ENCODE results near the gene NR5A2.

The NR5A2 gene

GRCh38 chr1:200128944-200129879 lies 101.7 kb downstream of the NR5A2 start:
- no peak for DNase-seq

GRCh38 chr1:200130552-200130951 lies 103.0 kb downstream of the NR5A2 start:
- peak; percentile 44 for DNase-seq

- no peak for DNase-seq
Observed at GRCh38 chr1:200131551-200132125, 104.1 kb downstream of the NR5A2 start.

GRCh38 chr1:200133123-200133522 lies 105.6 kb downstream of the NR5A2 start:
- no peak for DNase-seq

- DNase-seq: no peak
Observed at GRCh38 chr1:200134116-200134515, 106.6 kb downstream of the NR5A2 start.

- no peak for DNase-seq
Observed at GRCh38 chr1:200136384-200136783, 108.9 kb downstream of the NR5A2 start.

DNA sequence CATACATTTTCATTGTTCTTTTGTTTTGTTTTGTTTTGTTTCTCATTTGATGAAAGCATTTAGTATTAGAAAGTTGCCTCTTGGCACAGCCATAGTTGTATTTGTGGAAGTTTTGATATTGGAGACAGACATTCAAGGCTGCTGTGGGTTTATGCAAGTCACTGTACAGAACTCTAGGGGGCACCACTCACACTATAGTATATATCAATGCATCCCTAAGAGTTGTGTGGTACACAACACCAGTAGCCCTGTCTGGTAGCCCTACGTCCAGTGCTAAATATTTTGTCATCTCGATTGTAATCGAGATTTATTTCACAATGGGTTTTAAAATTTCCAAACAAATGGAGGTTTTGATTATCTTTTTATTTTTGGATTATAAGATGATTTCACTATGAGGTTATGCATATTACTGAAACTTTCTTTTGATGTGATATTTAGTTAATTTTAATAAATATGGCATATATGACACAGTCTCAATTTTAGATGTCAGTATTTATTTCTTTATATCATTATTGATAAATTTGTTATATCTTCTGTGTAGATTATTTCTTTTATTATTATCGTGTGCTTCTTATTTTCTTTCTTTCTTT lies 112.2 kb downstream of the NR5A2 start:
- DNase-seq: peak; percentile 27

DNA sequence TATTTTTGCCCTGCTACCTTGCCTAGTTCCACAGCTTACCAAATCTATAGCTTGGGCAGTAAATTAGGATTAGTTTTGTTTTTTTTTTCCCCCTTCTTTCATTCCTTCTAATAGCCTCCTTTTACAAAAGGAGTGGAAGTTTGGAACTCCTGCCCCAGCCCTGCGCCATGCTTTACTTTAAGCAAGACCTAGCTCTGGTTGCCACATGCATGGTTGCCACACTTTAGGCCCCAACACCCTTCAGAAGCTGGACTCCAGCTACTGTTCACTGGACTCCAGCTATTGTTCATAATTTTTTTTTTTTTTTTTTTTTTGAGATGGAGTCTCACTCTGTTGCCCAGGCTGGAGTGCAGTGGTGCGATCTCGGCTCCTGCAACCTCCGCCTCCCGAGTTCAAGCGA lies 115.8 kb downstream of the NR5A2 start:
- DNase-seq: no peak

GRCh38 chr1:200146100-200146499 lies 118.6 kb downstream of the NR5A2 start:
- DNase-seq: no peak

- no peak for DNase-seq
Observed at GRCh38 chr1:200147094-200147493, 119.6 kb downstream of the NR5A2 start.

- DNase-seq: no peak
Observed at GRCh38 chr1:200147742-200148141, 120.2 kb downstream of the NR5A2 start.

DNA sequence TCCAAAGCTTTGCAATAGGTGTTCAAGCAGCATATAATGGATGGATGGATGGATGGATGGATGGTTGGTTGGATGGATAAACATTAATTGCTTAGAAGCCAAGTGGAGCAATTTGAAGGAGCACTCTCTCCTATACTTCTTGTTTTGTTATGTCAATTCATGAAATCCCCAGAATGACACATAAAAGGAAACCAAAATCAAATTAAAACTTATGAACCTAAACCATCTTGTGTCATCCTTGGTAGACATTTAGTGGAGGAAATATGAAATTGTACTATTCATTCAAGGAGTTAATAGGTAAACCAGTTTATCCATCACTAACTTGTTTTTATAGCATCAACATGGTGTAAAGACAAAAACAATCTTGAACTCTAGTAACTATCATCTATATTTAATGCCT lies 122.5 kb downstream of the NR5A2 start:
- no peak for DNase-seq

DNA sequence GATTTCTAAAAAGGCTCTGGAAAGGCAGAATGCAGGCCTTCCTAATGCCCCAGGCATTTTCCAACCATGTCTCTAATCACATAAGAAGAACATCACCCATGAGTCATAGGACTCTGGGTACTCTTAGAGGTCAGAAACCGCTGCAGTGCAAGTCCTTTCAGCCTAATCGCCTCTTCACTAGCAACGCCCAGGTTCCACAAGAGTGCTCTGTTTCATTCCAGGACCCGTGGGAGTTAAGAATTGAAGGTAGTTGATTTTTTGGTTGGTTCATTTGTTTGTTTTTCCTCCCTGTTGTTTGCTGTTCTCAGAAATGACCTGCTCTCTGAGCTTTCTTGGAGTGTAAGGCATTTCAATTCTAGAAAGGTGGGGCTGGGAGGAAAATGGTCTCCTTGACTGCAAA lies 123.2 kb downstream of the NR5A2 start:
- DNase-seq: no peak

DNA sequence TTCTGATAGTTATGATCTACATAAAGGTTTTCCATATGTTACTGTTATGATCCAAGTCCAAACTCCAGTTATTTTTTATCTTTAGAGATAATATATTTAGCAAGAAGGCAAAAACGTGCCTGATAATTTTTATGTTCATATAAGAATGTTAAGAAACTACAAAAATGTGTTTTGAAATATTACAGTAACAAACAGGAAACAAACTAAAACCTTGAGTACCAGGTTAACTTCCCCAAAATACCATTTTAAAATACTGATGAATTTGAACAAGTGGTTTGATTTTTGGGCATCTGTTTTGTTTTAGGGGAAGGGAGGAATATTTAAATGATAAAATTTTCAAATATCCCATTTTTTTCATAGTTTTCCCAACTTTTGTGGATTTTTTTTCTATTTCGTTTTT lies 124.8 kb downstream of the NR5A2 start:
- no peak for DNase-seq

GRCh38 chr1:200153277-200154055 lies 126.0 kb downstream of the NR5A2 start:
- DNase-seq: no peak

GRCh38 chr1:200154069-200154767 lies 126.7 kb downstream of the NR5A2 start:
- DNase-seq: no peak

DNA sequence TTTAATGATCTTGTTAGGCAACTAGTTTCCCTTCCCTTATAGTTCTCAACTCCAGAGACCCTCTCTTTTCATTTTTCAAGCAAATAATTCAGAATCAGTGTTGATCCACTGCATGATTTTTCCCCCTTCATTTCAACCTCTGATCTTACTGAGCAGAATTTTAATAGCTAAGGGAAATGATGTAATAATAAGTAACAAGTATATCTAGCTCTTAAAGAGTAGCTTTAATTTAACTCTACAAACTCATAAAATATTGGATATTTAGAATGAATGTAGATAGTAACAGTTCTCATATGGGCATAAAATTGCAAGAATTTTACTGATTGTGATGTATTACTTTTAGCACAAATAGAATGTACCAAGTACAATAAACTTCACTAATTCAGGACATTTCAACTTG lies 130.2 kb downstream of the NR5A2 start:
- DNase-seq: no peak

DNA sequence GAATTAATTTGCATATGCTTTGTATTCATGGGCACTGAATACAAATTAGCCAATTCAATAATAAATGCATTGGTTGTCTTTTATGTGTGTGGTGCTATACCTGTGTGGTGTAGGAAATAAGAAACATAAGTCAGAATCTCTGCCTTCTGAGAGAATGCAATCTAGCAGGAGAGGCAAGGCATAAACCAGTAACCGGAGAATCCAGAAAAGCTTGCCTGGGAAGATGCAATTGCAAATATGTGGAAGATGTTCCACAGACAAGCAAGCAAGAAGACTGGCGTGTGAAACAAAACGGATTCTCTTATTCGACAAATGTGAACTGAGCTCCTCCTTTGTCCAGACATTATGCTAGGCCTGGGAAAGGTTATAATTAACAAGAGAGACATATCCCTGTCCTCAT lies 134.3 kb downstream of the NR5A2 start:
- no peak for DNase-seq

DNA sequence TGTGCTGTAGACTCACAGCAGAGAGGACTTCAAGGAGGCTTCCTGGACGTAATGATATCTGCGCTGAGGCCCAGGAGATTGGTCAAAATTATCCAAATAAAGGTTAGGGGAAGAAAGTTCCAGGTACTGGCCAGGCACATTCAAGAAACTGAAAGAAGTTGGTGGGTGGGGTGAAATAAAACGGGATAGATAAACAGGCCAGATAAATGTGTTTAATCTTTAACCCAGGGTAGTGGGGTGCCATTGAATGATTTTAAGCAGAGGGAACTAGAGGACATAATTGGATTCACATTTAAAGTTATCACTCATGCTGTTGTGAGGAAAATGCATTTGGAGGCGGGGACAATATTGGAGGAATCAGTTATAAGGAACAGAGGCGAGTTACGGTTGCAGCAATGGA lies 134.7 kb downstream of the NR5A2 start:
- DNase-seq: no peak

GRCh38 chr1:200162877-200163276 lies 135.4 kb downstream of the NR5A2 start:
- DNase-seq: no peak

DNA sequence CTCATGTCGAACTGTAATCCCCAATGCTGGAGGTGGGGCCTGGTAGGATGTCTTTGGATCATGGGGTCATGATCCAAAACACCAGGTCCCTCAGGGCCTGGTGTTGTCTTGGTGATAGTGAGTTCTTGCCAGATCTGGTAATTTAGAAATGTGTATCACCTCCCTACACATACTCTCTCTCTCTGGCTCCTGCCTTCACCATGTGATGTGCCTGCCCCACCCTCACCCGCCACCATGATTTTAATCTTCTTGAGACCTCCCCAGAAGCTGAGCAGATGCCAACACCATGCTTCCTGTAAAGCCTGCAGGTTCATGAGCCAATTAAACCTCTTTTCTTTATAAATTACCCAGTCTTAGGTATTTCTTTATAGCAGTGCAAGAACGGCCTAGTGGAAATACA lies 136.4 kb downstream of the NR5A2 start:
- no peak for DNase-seq

DNA sequence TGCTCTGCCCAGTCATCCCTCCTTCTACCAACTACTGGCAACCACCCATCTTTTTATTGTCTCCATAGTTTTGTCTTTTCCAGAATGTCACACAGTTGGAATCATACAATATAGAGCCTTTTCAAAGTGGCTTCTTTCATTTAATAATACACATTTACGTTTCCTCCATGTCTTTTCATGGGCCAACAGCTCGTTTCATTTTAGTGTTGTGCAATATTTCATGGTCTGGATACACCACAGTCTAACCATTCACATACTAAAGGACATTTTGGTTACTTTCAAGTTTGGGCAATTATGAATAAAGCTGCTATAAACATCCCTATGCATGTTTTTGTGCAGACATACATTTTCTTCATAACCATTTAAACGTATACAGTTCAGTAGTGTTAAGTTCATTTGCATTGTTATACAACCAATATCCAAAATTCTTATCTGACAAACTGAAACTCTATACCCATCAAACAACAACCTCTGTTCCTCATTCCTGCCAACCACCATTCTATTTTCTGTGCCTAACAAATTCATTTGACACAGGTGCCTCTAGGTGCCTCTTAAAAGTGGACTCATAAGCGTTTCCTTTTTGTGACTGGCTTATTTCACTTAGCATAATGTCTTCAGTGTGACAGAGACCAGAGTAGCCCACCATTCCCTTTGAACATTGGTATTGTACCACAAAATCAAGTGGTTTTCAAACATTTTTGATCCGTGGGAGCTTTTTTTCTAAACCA lies 138.1 kb downstream of the NR5A2 start:
- no peak for DNase-seq

Measured in NCI-H2029 (cell line).